ENCODE results near the gene EYA2. TPM values are rescaled to one million over a fixed set of nuclear protein-coding genes. Genes with fewer than 3 reads are reported as not detected.
A peak's percentile ranks its signal among the peaks of the same experiment; 100 is the strongest.

The EYA2 gene
- total RNA-seq, 4 donors from 2014 or later: 9.7 to 22.1 (median 14.3) TPM

- peaks cover 0 to 20% (median 0%) of the 10 kb centered on the region in 3 donors for H3K36me3 ChIP-seq
- TF ChIP-seq POLR2A (IDR thresholded peaks at IDR 0.05) (no peak), CTCF (IDR thresholded peaks at IDR 0.05) (no peak)
- WGBS, 2 donors: 68 to 75% methylated on average over 13 of the region's 13 CpGs
- no peak overlapping the region for H3K27ac ChIP-seq
- H3K4me3 ChIP-seq: no peak overlapping the region
- peaks cover 0 to 31% (median 3%) of the 10 kb centered on the region in 3 donors for H3K4me1 ChIP-seq
- no peak for DNase-seq
- no peaks in the 10 kb centered on the region for H3K9me3 ChIP-seq
- intact Hi-C loops (cut with DNase I): no loop called here
- no peaks in the 10 kb centered on the region for H3K27me3 ChIP-seq
Observed at GRCh38 chr20:47055699-47056369, 161.2 kb downstream of the EYA2 start.

- peaks cover 2 to 39% (median 5%) of the 10 kb centered on the region in 3 donors for H3K4me1 ChIP-seq
- no peaks in the 10 kb centered on the region for H3K27me3 ChIP-seq
- H3K9me3 ChIP-seq: no peaks in the 10 kb centered on the region
- H3K36me3 ChIP-seq: peaks cover 0 to 12% (median 0%) of the 10 kb centered on the region in 3 donors
- intact Hi-C loops (cut with DNase I): no loop called here
- 30 to 42% methylated on average over 1 to 3 of the region's 3 CpGs for WGBS, 2 donors
- TF ChIP-seq POLR2A (IDR thresholded peaks at IDR 0.05): no peak
- no peak overlapping the region for H3K27ac ChIP-seq
- H3K4me3 ChIP-seq: no peak overlapping the region
- DNase-seq: no peak
Observed at GRCh38 chr20:47057661-47058060, 163.0 kb downstream of the EYA2 start.

GRCh38 chr20:47058236-47058635 lies 163.6 kb downstream of the EYA2 start:
- Histone ChIP-seq H3K4me1 (peaks cover 4 to 44% (median 9%) of the 10 kb centered on the region in 3 donors), H3K4me3 (no peak overlapping the region), H3K9me3 (no peaks in the 10 kb centered on the region), H3K27me3 (no peaks in the 10 kb centered on the region), H3K27ac (no peak overlapping the region), H3K36me3 (peaks cover 0 to 12% (median 0%) of the 10 kb centered on the region in 3 donors)
- TF ChIP-seq CTCF (IDR thresholded peaks at IDR 0.05): no peak
- TF ChIP-seq POLR2A (IDR thresholded peaks at IDR 0.05): no peak
- DNase-seq: no peak
- intact Hi-C loops (cut with DNase I): no loop called here
- WGBS, 2 donors: 50 to 63% methylated on average over 2 to 4 of the region's 4 CpGs

GRCh38 chr20:47059536-47059935 lies 164.9 kb downstream of the EYA2 start:
- Histone ChIP-seq H3K36me3 (peaks cover 0 to 11% (median 0%) of the 10 kb centered on the region in 3 donors), H3K4me3 (no peak overlapping the region), H3K27me3 (no peaks in the 10 kb centered on the region), H3K9me3 (no peaks in the 10 kb centered on the region), H3K27ac (peak overlapping the region; percentile 23 to 64 (median 44)), H3K4me1 (peaks cover 4 to 52% (median 12%) of the 10 kb centered on the region in 3 donors)
- intact Hi-C loops (cut with DNase I): no loop called here
- no peak for TF ChIP-seq POLR2A (IDR thresholded peaks at IDR 0.05)
- no peak for TF ChIP-seq CTCF (IDR thresholded peaks at IDR 0.05)
- 40 to 59% methylated on average over 4 of the region's 4 CpGs for WGBS, 2 donors
- no peak for DNase-seq

- WGBS, 2 donors: 87 to 88% methylated on average over 8 of the region's 8 CpGs
Observed at GRCh38 chr20:47061549-47061948, 166.9 kb downstream of the EYA2 start.

More at GRCh38 chr20:47061549-47061948, 166.9 kb downstream of the EYA2 start:
- peaks cover 0 to 7% (median 0%) of the 10 kb centered on the region in 3 donors for H3K9me3 ChIP-seq
- H3K27me3 ChIP-seq: no peaks in the 10 kb centered on the region
- no peak overlapping the region for H3K4me3 ChIP-seq
- H3K4me1 ChIP-seq: peaks cover 4 to 52% (median 12%) of the 10 kb centered on the region in 3 donors
- TF ChIP-seq CTCF (IDR thresholded peaks at IDR 0.05): no peak
- TF ChIP-seq POLR2A (IDR thresholded peaks at IDR 0.05): no peak
- H3K36me3 ChIP-seq: peaks cover 0 to 10% (median 0%) of the 10 kb centered on the region in 3 donors
- no peak for DNase-seq
- intact Hi-C loops (cut with DNase I): no loop called here
- no peak overlapping the region for H3K27ac ChIP-seq
